ENCODE results near the gene BAK1. TPM values are rescaled to one million over a fixed set of nuclear protein-coding genes. Genes with fewer than 3 reads are reported as not detected.
"Not testable (repeated sequence)": the region's sequence is repeated elsewhere in the genome, so short reads cannot be mapped to it uniquely, and the experiment has no call there.

The BAK1 gene
- total RNA-seq, 5 donors from 2014 or later (not counting 1 experiment from before 2014, with no cell fraction given): 22.9 to 31.6 (median 27.9) TPM

- H3K36me3 ChIP-seq (ENCODE audit: control insufficient read depth in 2 of 2, extremely low read depth in 1 of 2, insufficient read depth in 1 of 2, low read length in 1 of 2): no peaks in the 10 kb centered on the region
- Mint-ChIP-seq H3K36me3 (no peaks in the 10 kb centered on the region), H3K27me3 (no peaks in the 10 kb centered on the region), H3K9me3 (no peaks in the 10 kb centered on the region), H3K27ac (no peak overlapping the region), H3K4me3 (no peak overlapping the region), H3K4me1 (peaks cover 0 to under 1% (median 0%) of the 10 kb centered on the region in 3 donors)
- ATAC-seq (replicated peaks in 1 of 4) (no peak), DNase-seq (no peak)
- H3K27ac ChIP-seq (ENCODE audit: low read length): no peak overlapping the region
- H3K9me3 ChIP-seq: no peaks in the 10 kb centered on the region
- no peak overlapping the region for H3K4me3 ChIP-seq (ENCODE audit: control insufficient read depth in 1 of 2, extremely low read depth in 1 of 2, low read length in 1 of 2)
- POLR2A ChIA-PET: no interaction called here
- no CpG with 5 or more reads among the region's 1 CpG for WGBS (ENCODE audit: insufficient coverage)
- no peaks in the 10 kb centered on the region for H3K27me3 ChIP-seq (replicated peaks in 1 of 2; ENCODE audit: control insufficient read depth in 2 of 2, extremely low read depth in 1 of 2, insufficient read depth in 2 of 2, low read length in 1 of 2)
- CTCF ChIA-PET: interaction anchor here in 1 of 2 donors (0.6 kb wide), 1 partner anchor 49 kb away, joined by 3 read pairs; no protein-coding TSS in a partner anchor
- H3K4me1 ChIP-seq (ENCODE audit: control insufficient read depth in 1 of 2, extremely low read depth in 1 of 2, insufficient read depth in 2 of 2, low read length in 2 of 2): no peaks in the 10 kb centered on the region
Observed at GRCh38 chr6:33540768-33541167, 39.3 kb downstream of the BAK1 start.

GRCh38 chr6:33534702-33535101 lies 45.4 kb downstream of the BAK1 start:
- Histone ChIP-seq H3K9me3 (no peaks in the 10 kb centered on the region), H3K4me1 (ENCODE audit: control insufficient read depth in 1 of 2, extremely low read depth in 1 of 2, insufficient read depth in 2 of 2, low read length in 2 of 2) (peaks cover 4 to 20% of the 10 kb centered on the region in 2 experiments), H3K36me3 (ENCODE audit: control insufficient read depth in 2 of 2, extremely low read depth in 1 of 2, insufficient read depth in 1 of 2, low read length in 1 of 2) (no peaks in the 10 kb centered on the region), H3K27me3 (replicated peaks in 1 of 2; ENCODE audit: control insufficient read depth in 2 of 2, extremely low read depth in 1 of 2, insufficient read depth in 2 of 2, low read length in 1 of 2) (peaks cover 0 to 2% of the 10 kb centered on the region in 2 experiments), H3K27ac (ENCODE audit: low read length) (no peak overlapping the region), H3K4me3 (ENCODE audit: control insufficient read depth in 1 of 2, extremely low read depth in 1 of 2, low read length in 1 of 2) (no peak overlapping the region)
- DNase-seq (no peak), ATAC-seq (replicated peaks in 1 of 4) (no peak)
- Mint-ChIP-seq H3K27ac (peak overlapping the region in 1 of 2 donors; percentile 52), H3K4me3 (peak overlapping the region in 1 of 3 donors; percentile 77), H3K9me3 (no peaks in the 10 kb centered on the region), H3K27me3 (no peaks in the 10 kb centered on the region), H3K36me3 (no peaks in the 10 kb centered on the region), H3K4me1 (peaks cover 18 to 34% (median 22%) of the 10 kb centered on the region in 3 donors)
- ChIA-PET CTCF (no interaction called here), POLR2A (no interaction called here)
- WGBS (ENCODE audit: insufficient coverage): no CpG with 5 or more reads among the region's 3 CpGs

GRCh38 chr6:33533163-33533869 lies 46.8 kb downstream of the BAK1 start:
- ChIA-PET POLR2A (interaction anchor here in 1 of 2 donors (0.6 to 1.6 kb wide), 2 partner anchors 17 to 37 kb away, joined by 5 to 7 read pairs; no protein-coding TSS in a partner anchor), CTCF (interaction anchor here in 1 of 2 donors (1.0 to 1.6 kb wide), 4 partner anchors 29 to 103 kb away, joined by 3 to 8 read pairs (median 4); no protein-coding TSS in a partner anchor)
- H3K4me3 ChIP-seq (ENCODE audit: control insufficient read depth in 1 of 2, extremely low read depth in 1 of 2, low read length in 1 of 2): peak overlapping the region; percentile 41 to 49
- H3K36me3 Mint-ChIP-seq; H3K9me3 Mint-ChIP-seq; H3K9me3 ChIP-seq; H3K27me3 Mint-ChIP-seq; H3K27me3 ChIP-seq (replicated peaks in 1 of 2; ENCODE audit: control insufficient read depth in 2 of 2, extremely low read depth in 1 of 2, insufficient read depth in 2 of 2, low read length in 1 of 2); H3K36me3 ChIP-seq (ENCODE audit: control insufficient read depth in 2 of 2, extremely low read depth in 1 of 2, insufficient read depth in 1 of 2, low read length in 1 of 2): not testable (repeated sequence)
- Mint-ChIP-seq H3K27ac (peak overlapping the region; percentile 76 to 79), H3K4me3 (peak overlapping the region; percentile 68 to 77 (median 70)), H3K4me1 (peaks cover 18 to 34% (median 22%) of the 10 kb centered on the region in 3 donors)
- DNase-seq (peak; percentile 42 to 84 (median 70)), ATAC-seq (replicated peaks in 1 of 4) (peak; percentile 82 to 87 (median 84))
- H3K27ac ChIP-seq (ENCODE audit: low read length): peak overlapping the region; percentile 64
- peaks cover 4 to 20% of the 10 kb centered on the region in 2 experiments for H3K4me1 ChIP-seq (ENCODE audit: control insufficient read depth in 1 of 2, extremely low read depth in 1 of 2, insufficient read depth in 2 of 2, low read length in 2 of 2)
- 4% methylated on average over 11 of the region's 22 CpGs for WGBS (ENCODE audit: insufficient coverage)

GRCh38 chr6:33532431-33532830 lies 47.6 kb downstream of the BAK1 start:
- POLR2A ChIA-PET: interaction anchor here in 1 of 2 donors (1.6 kb wide), 1 partner anchor 38 kb away, joined by 7 read pairs; no protein-coding TSS in a partner anchor
- ATAC-seq (replicated peaks in 1 of 4); H3K9me3 ChIP-seq; H3K27me3 Mint-ChIP-seq; H3K9me3 Mint-ChIP-seq; H3K27me3 ChIP-seq (replicated peaks in 1 of 2; ENCODE audit: control insufficient read depth in 2 of 2, extremely low read depth in 1 of 2, insufficient read depth in 2 of 2, low read length in 1 of 2); H3K27ac ChIP-seq (ENCODE audit: low read length); DNase-seq; H3K36me3 Mint-ChIP-seq; H3K4me3 Mint-ChIP-seq; H3K36me3 ChIP-seq (ENCODE audit: control insufficient read depth in 2 of 2, extremely low read depth in 1 of 2, insufficient read depth in 1 of 2, low read length in 1 of 2); H3K27ac Mint-ChIP-seq; H3K4me3 ChIP-seq (ENCODE audit: control insufficient read depth in 1 of 2, extremely low read depth in 1 of 2, low read length in 1 of 2): not testable (repeated sequence)
- CTCF ChIA-PET: interaction anchor here (0.6 to 1.6 kb wide), 4 partner anchors 38 to 179 kb away, joined by 3 to 8 read pairs (median 4); partner anchors contain the start of gene UQCC2 (in 1 of the 2)
- peaks cover 18 to 34% (median 22%) of the 10 kb centered on the region in 3 donors for H3K4me1 Mint-ChIP-seq
- WGBS (ENCODE audit: insufficient coverage): no CpG with 5 or more reads among the region's 25 CpGs
- peaks cover 4 to 20% of the 10 kb centered on the region in 2 experiments for H3K4me1 ChIP-seq (ENCODE audit: control insufficient read depth in 1 of 2, extremely low read depth in 1 of 2, insufficient read depth in 2 of 2, low read length in 2 of 2)

GRCh38 chr6:33530617-33531016 lies 49.5 kb downstream of the BAK1 start:
- ATAC-seq (replicated peaks in 1 of 4); POLR2A ChIA-PET; H3K27ac Mint-ChIP-seq: not testable (repeated sequence)

More at GRCh38 chr6:33530617-33531016, 49.5 kb downstream of the BAK1 start:
- H3K9me3 ChIP-seq; H3K36me3 Mint-ChIP-seq; DNase-seq; H3K36me3 ChIP-seq (ENCODE audit: control insufficient read depth in 2 of 2, extremely low read depth in 1 of 2, insufficient read depth in 1 of 2, low read length in 1 of 2); H3K27ac ChIP-seq (ENCODE audit: low read length); H3K4me3 ChIP-seq (ENCODE audit: control insufficient read depth in 1 of 2, extremely low read depth in 1 of 2, low read length in 1 of 2); H3K27me3 Mint-ChIP-seq; H3K27me3 ChIP-seq (replicated peaks in 1 of 2; ENCODE audit: control insufficient read depth in 2 of 2, extremely low read depth in 1 of 2, insufficient read depth in 2 of 2, low read length in 1 of 2); H3K4me3 Mint-ChIP-seq; H3K9me3 Mint-ChIP-seq: not testable (repeated sequence)
- H3K4me1 ChIP-seq (ENCODE audit: control insufficient read depth in 1 of 2, extremely low read depth in 1 of 2, insufficient read depth in 2 of 2, low read length in 2 of 2): peaks cover 4 to 20% of the 10 kb centered on the region in 2 experiments
- CTCF ChIA-PET: interaction anchor here in 1 of 2 donors (0.6 kb wide), 1 partner anchor 181 kb away, joined by 4 read pairs; the partner anchor contains the start of gene UQCC2
- peaks cover 18 to 32% (median 22%) of the 10 kb centered on the region in 3 donors for H3K4me1 Mint-ChIP-seq
